ENCODE results near the gene ITPR2. TPM values are rescaled to one million over a fixed set of nuclear protein-coding genes. Genes with fewer than 3 reads are reported as not detected.

The ITPR2 gene
- total and polyA plus RNA-seq, 2 of the 13 experiments (the other 11 are each of a cell fraction or from before 2014, with no cell fraction given) = 31.9 to 81.9 TPM

- in situ Hi-C loops (cut with HindIII; ENCODE audit: extremely low pct_ligation_motif_present, low pct_unique_long_range_greater_than_20kb) = no loop called here
- H3K79me2 ChIP-seq (ENCODE audit: insufficient read depth, low read length) = peaks cover 95% of the 10 kb centered on the region
- H3K4me3 ChIP-seq (replicated peaks in 1 of 3; ENCODE audit: insufficient read depth in 1 of 3, low read depth in 2 of 3, low read length in 3 of 3) = no peak overlapping the region
- no peak for ATAC-seq
- ChIA-PET POLR2A (no interaction called here), CTCF (ENCODE audit: low intra/inter-chr PET ratio, low total read pairs) (no interaction called here)
- peaks cover 26% of the 10 kb centered on the region; the same call in 1 of the 2 replicates for H4K20me1 ChIP-seq (ENCODE audit: insufficient read depth, low read length)
- no TSS peak for BruUV-seq (replicated peaks)
- FAIRE-seq = no peak
- no peak overlapping the region for H3K4me2 ChIP-seq (ENCODE audit: low read depth, low read length)
- H3K4me1 ChIP-seq (ENCODE audit: insufficient read depth, low read length) = peaks cover 41% of the 10 kb centered on the region
- H3K9me3 ChIP-seq (ENCODE audit: low read length) = no peaks in the 10 kb centered on the region
- no peak for DNase-seq (ENCODE audit: low spot score)
- H3K27ac ChIP-seq (ENCODE audit: extremely low read length, insufficient read depth, low read length) = no peak overlapping the region
- H3K27me3 ChIP-seq (ENCODE audit: control insufficient read depth in 1 of 2, insufficient read depth in 2 of 2, low read length in 2 of 2) = no peaks in the 10 kb centered on the region
- no peak for TF ChIP-seq LCORL (IDR thresholded peaks at IDR 0.05)
- TF ChIP-seq LCORL (CRISPR knock-in tag; IDR thresholded peaks at IDR 0.05) = no peak
- no peak for TF ChIP-seq ZNF263 (CRISPR knock-in tag; IDR thresholded peaks at IDR 0.05)
- TF ChIP-seq ATRX (CRISPR knock-in tag; IDR thresholded peaks at IDR 0.05; ENCODE audit: borderline replicate concordance) = no peak
- no peak for TF ChIP-seq SALL1 (CRISPR knock-in tag; IDR thresholded peaks at IDR 0.05)
- TF ChIP-seq, protein P1, sequence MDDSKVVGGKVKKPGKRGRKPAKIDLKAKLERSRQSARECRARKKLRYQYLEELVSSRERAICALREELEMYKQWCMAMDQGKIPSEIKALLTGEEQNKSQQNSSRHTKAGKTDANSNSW (CRISPR knock-in tag; IDR thresholded peaks at IDR 0.05; ENCODE audit: borderline replicate concordance) = no peak
- no peak for TF ChIP-seq TARDBP (CRISPR knock-in tag; IDR thresholded peaks at IDR 0.05)
- no peak for TF ChIP-seq NFYB (CRISPR knock-in tag; IDR thresholded peaks at IDR 0.05)
- TF ChIP-seq FOXM1 (CRISPR knock-in tag; IDR thresholded peaks at IDR 0.05) = no peak
- TF ChIP-seq MAFK (conservative IDR thresholded peaks at IDR 0.05 in 1 of 2, IDR thresholded peaks at IDR 0.05 in 1 of 2; ENCODE audit: low read length in 2 of 2) = no peak
- no peak for TF ChIP-seq ZZZ3 (CRISPR knock-in tag; IDR thresholded peaks at IDR 0.05; ENCODE audit: borderline replicate concordance)
- TF ChIP-seq PAF1 (CRISPR knock-in tag; IDR thresholded peaks at IDR 0.05) = no peak
- no peak for TF ChIP-seq POLR2G (IDR thresholded peaks at IDR 0.05; ENCODE audit: low read depth, low read length)
- no peak for TF ChIP-seq ZNF232 (CRISPR knock-in tag; IDR thresholded peaks at IDR 0.05; ENCODE audit: borderline replicate concordance)
- TF ChIP-seq ZBTB43 (CRISPR knock-in tag; conservative IDR thresholded peaks at IDR 0.05) = no peak
- no peak for TF ChIP-seq TBX3 (IDR thresholded peaks at IDR 0.05; ENCODE audit: borderline replicate concordance)
- TF ChIP-seq ZFP90 (CRISPR knock-in tag; IDR thresholded peaks at IDR 0.05; ENCODE audit: borderline replicate concordance) = no peak
- H2AFZ ChIP-seq (ENCODE audit: low read length) = no peak overlapping the region
- intact Hi-C loops (cut with micrococcal nuclease; ENCODE audit: unreplicated experiment) = no loop called here
- H3K36me3 ChIP-seq (replicated peaks in 1 of 2; ENCODE audit: control insufficient read depth in 1 of 2, insufficient read depth in 2 of 2, low read length in 2 of 2) = peaks cover 5 to 38% of the 10 kb centered on the region in 2 experiments
- no peak overlapping the region for H3K9ac ChIP-seq (ENCODE audit: insufficient read depth, low read depth, low read length)
- WGBS (ENCODE audit: low lambda C conversion rate) = 71% methylated on average over 2 of the region's 2 CpGs
These were observed 29.4 kb downstream of the ITPR2 start for GRCh38 chr12:26803552-26803951.
